Measurements from ENCODE around the gene ZSCAN10.
"Not testable (repeated sequence)": the region's sequence is repeated elsewhere in the genome, so short reads cannot be mapped to it uniquely, and the experiment has no call there.

The ZSCAN10 gene

DNA sequence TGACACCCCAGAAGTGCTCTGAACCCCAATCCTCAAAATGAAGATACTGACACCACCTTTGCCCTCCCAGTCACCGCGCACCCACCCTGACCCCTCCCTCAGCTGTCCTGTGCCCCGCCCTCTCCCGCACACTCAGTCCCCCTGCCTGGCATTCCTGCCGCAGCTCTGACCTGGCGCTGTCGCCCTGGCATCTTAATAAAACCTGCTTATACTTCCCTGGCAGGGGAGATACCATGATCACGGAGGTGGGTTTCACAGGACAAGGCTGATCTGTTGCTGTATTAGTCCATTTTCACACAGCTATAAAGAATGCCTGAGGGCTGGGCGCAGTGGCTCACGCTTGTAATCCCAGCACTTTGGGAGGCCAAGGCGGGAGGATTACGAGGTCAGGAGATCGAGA lies 17.1 kb downstream of the ZSCAN10 start:
- not testable (repeated sequence) for H3K4me3 Mint-ChIP-seq; H3K27me3 Mint-ChIP-seq; DNase-seq (ENCODE audit: low spot score in 2 of 2); ATAC-seq (replicated peaks; ENCODE audit: extremely low read depth, poor library complexity, severe bottlenecking); H3K27ac Mint-ChIP-seq (ENCODE audit: low read depth); H3K36me3 Mint-ChIP-seq (ENCODE audit: insufficient read depth); H3K9me3 Mint-ChIP-seq
- peaks cover 42% of the 10 kb centered on the region for H3K4me1 Mint-ChIP-seq

GRCh38 chr16:3080024-3080423 lies 19.1 kb downstream of the ZSCAN10 start:
- no peaks in the 10 kb centered on the region for H3K27me3 Mint-ChIP-seq
- H3K4me3 Mint-ChIP-seq, result no peak overlapping the region
- H3K36me3 Mint-ChIP-seq (ENCODE audit: insufficient read depth), result peaks cover 8% of the 10 kb centered on the region
- H3K27ac Mint-ChIP-seq (ENCODE audit: low read depth), result no peak overlapping the region
- no peaks in the 10 kb centered on the region for H3K9me3 Mint-ChIP-seq
- no peak for ATAC-seq (replicated peaks; ENCODE audit: extremely low read depth, poor library complexity, severe bottlenecking)
- DNase-seq (ENCODE audit: low spot score in 2 of 2), result no peak
- peaks cover 53% of the 10 kb centered on the region for H3K4me1 Mint-ChIP-seq

DNA sequence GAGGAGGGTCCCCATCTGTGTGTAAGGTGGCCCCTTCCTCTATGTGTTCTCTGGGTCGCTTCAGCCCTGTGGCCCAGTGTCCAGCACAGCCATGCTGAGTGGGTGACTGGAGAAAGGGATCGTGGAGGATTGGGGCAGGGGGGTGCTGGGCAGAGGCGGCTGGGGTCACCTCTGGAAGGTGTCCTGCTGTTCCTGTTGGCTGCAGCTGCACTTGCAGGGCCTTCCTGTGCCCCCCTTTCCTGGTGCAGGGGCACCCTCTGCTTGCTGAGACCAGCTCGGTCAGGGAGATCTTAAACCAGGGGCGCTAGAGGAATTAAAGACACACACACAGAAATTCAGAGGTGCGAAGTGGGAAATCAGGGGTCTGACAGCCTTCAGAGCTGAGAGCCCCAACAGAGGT lies 22.5 kb downstream of the ZSCAN10 start:
- Mint-ChIP-seq H3K4me3 (peak overlapping the region; percentile 62), H3K36me3 (ENCODE audit: insufficient read depth) (peaks cover 25% of the 10 kb centered on the region), H3K4me1 (peaks cover 76% of the 10 kb centered on the region), H3K9me3 (no peaks in the 10 kb centered on the region), H3K27ac (ENCODE audit: low read depth) (peak overlapping the region; percentile 79), H3K27me3 (no peaks in the 10 kb centered on the region)
- DNase-seq (ENCODE audit: low spot score in 2 of 2) (no peak), ATAC-seq (replicated peaks; ENCODE audit: extremely low read depth, poor library complexity, severe bottlenecking) (no peak)

- peak overlapping the region; percentile 62 for H3K4me3 Mint-ChIP-seq
- H3K27ac Mint-ChIP-seq (ENCODE audit: low read depth), result peak overlapping the region; percentile 79
- not testable (repeated sequence) for DNase-seq (ENCODE audit: low spot score in 2 of 2); H3K27me3 Mint-ChIP-seq; H3K9me3 Mint-ChIP-seq; ATAC-seq (replicated peaks; ENCODE audit: extremely low read depth, poor library complexity, severe bottlenecking)
- peaks cover 30% of the 10 kb centered on the region for H3K36me3 Mint-ChIP-seq (ENCODE audit: insufficient read depth)
- H3K4me1 Mint-ChIP-seq, result peaks cover 81% of the 10 kb centered on the region
Observed at GRCh38 chr16:3075946-3076345, 23.1 kb downstream of the ZSCAN10 start.

GRCh38 chr16:3075523-3075915 lies 23.6 kb downstream of the ZSCAN10 start:
- Mint-ChIP-seq H3K4me3 (peak overlapping the region; percentile 62), H3K27me3 (no peaks in the 10 kb centered on the region), H3K36me3 (ENCODE audit: insufficient read depth) (peaks cover 30% of the 10 kb centered on the region), H3K4me1 (peaks cover 79% of the 10 kb centered on the region), H3K27ac (ENCODE audit: low read depth) (peak overlapping the region; percentile 79), H3K9me3 (no peaks in the 10 kb centered on the region)
- ATAC-seq (replicated peaks; ENCODE audit: extremely low read depth, poor library complexity, severe bottlenecking), result peak; percentile 22
- DNase-seq (ENCODE audit: low spot score in 2 of 2), result no peak

DNA sequence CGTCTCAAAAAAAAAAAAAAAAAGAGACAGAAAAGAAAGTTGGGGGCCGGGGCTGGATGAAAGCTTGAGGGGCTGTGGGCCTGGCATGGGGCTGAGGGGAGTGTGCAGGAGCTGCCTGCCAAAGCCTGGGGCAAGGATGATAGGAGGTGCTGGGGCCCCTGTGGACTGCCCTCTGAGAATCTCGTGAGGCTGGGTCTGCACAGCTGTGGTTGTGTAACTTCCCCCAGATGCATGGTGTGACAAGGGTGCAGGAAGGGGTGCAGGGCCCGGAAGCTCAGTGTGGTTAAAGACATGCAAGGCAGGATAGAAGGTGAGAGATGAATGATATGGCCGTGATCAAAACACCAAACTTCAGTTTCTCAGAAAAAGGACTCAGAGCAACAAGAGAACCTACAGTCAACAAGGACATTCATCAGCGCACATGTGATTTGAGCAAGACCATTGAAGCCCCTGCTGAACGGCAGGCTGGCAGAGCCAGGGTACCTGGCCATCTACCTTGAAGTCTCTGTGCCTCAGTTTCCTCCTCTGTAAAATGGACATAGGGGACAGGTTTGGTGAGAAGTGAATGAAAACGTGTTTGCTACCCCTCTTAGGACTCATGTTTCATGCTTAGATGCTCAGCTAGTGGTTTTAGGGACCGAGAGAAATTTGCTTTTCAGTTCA lies 24.1 kb downstream of the ZSCAN10 start:
- peaks cover 33% of the 10 kb centered on the region for H3K36me3 Mint-ChIP-seq (ENCODE audit: insufficient read depth)
- H3K27me3 Mint-ChIP-seq, result no peaks in the 10 kb centered on the region
- no peaks in the 10 kb centered on the region for H3K9me3 Mint-ChIP-seq
- H3K27ac Mint-ChIP-seq (ENCODE audit: low read depth), result peak overlapping the region; percentile 79
- ATAC-seq (replicated peaks; ENCODE audit: extremely low read depth, poor library complexity, severe bottlenecking) (peak; percentile 96), DNase-seq (ENCODE audit: low spot score in 2 of 2) (peak; percentile 66 to 85)
- H3K4me1 Mint-ChIP-seq, result peaks cover 81% of the 10 kb centered on the region
- H3K4me3 Mint-ChIP-seq, result peak overlapping the region; percentile 62

DNA sequence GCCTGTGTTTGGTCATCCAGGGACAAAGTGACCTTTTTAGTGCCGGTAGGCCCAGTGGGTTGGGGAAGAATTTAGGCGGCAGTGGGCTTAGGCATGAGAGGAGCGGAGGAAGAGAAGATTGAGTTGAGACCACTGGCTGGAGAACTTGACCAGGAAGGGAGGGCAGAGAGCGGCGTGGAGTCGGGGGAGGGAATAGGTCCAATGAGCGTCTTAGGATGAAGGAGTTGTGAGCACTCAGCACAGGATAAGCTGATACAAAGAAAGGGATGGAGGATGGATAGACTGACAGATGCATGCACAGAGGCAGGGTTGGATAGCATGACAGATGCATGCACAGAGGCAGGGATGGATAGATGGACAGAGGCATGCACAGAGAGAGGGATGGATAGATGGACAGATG lies 25.6 kb downstream of the ZSCAN10 start:
- Mint-ChIP-seq H3K27me3 (no peaks in the 10 kb centered on the region), H3K9me3 (no peaks in the 10 kb centered on the region), H3K4me3 (peak overlapping the region; percentile 62), H3K27ac (ENCODE audit: low read depth) (peak overlapping the region; percentile 79), H3K4me1 (peaks cover 82% of the 10 kb centered on the region), H3K36me3 (ENCODE audit: insufficient read depth) (peaks cover 46% of the 10 kb centered on the region)
- DNase-seq (ENCODE audit: low spot score in 2 of 2) (no peak), ATAC-seq (replicated peaks; ENCODE audit: extremely low read depth, poor library complexity, severe bottlenecking) (no peak)

DNA sequence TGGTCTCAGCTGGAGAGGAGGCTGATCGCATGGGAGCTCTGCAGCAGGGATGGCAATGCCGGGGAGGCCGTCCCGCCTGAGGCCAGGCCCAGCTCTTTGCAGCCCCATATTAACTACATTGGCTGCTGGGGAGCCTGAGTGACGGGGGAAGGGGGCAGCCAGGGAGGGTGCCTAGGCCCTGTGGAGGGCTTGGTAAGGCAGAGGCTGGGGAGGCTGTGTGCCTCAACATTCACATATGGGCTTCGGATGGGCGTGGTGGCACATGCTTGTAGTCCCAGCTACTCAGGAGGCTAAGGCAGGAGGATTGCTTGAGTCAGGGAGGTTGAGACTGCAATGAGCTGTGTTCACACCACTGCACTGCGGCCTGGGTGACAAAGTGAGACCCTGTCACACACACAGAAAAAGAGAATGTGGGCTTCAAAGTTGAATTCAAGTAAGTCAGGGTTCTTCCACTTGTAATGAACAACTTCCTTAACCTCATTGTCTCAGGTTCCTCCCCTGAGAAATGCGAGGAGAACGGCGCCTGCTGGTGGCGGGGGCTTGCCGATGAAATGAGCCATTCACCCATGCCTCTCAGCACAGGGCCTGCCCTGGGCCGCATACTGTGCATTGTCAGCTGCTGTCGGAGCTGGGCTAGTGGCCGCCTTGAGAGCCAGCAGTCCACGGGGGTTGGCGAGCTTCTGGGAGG lies 26.4 kb downstream of the ZSCAN10 start:
- Mint-ChIP-seq H3K4me3 (peak overlapping the region; percentile 62), H3K27ac (ENCODE audit: low read depth) (peak overlapping the region; percentile 90), H3K36me3 (ENCODE audit: insufficient read depth) (peaks cover 53% of the 10 kb centered on the region), H3K4me1 (peaks cover 82% of the 10 kb centered on the region)
- not testable (repeated sequence) for H3K9me3 Mint-ChIP-seq; DNase-seq (ENCODE audit: low spot score in 2 of 2); ATAC-seq (replicated peaks; ENCODE audit: extremely low read depth, poor library complexity, severe bottlenecking); H3K27me3 Mint-ChIP-seq

- H3K36me3 Mint-ChIP-seq (ENCODE audit: insufficient read depth), result peaks cover 59% of the 10 kb centered on the region
- H3K27me3 Mint-ChIP-seq; H3K9me3 Mint-ChIP-seq; DNase-seq (ENCODE audit: low spot score in 2 of 2); ATAC-seq (replicated peaks; ENCODE audit: extremely low read depth, poor library complexity, severe bottlenecking): not testable (repeated sequence)
- peak overlapping the region; percentile 90 for H3K27ac Mint-ChIP-seq (ENCODE audit: low read depth)
- H3K4me3 Mint-ChIP-seq, result peak overlapping the region; percentile 63
- peaks cover 85% of the 10 kb centered on the region for H3K4me1 Mint-ChIP-seq
Observed at GRCh38 chr16:3072148-3072547, 26.9 kb downstream of the ZSCAN10 start.

GRCh38 chr16:3071655-3072054 lies 27.4 kb downstream of the ZSCAN10 start:
- peak overlapping the region; percentile 90 for H3K27ac Mint-ChIP-seq (ENCODE audit: low read depth)
- H3K27me3 Mint-ChIP-seq, result no peaks in the 10 kb centered on the region
- DNase-seq (ENCODE audit: low spot score in 2 of 2), result no peak
- no peaks in the 10 kb centered on the region for H3K9me3 Mint-ChIP-seq
- no peak for ATAC-seq (replicated peaks; ENCODE audit: extremely low read depth, poor library complexity, severe bottlenecking)
- H3K4me3 Mint-ChIP-seq, result peak overlapping the region; percentile 63
- H3K36me3 Mint-ChIP-seq (ENCODE audit: insufficient read depth), result peaks cover 58% of the 10 kb centered on the region
- peaks cover 84% of the 10 kb centered on the region for H3K4me1 Mint-ChIP-seq

DNA sequence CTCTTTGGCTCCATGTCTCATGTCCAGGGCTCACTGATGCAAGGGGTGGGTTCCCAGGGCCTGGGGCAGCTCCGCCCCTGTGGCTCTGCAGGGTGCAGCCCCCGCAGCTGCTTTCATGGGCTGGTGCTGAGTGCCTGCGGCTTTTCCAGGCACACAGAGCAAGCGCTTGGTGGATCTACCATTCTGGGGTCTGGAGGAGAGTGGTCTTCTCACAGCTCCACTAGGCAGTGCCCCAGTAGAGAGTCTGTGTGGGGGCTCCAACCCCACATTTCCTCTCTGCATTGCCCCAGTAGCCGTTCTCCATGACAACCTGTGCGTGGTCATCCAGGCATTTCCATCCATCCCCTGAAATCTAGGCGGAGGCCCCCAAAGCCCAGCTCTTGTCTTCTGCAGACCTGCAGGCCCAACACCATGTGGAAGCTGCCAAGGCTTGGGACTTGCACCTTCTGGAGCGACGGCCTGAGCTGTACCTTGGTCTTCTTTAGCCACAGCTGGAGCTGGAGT lies 28.4 kb downstream of the ZSCAN10 start:
- Mint-ChIP-seq H3K27me3 (no peaks in the 10 kb centered on the region), H3K27ac (ENCODE audit: low read depth) (peak overlapping the region; percentile 90), H3K4me1 (peaks cover 76% of the 10 kb centered on the region), H3K4me3 (no peak overlapping the region), H3K9me3 (no peaks in the 10 kb centered on the region), H3K36me3 (ENCODE audit: insufficient read depth) (peaks cover 64% of the 10 kb centered on the region)
- ATAC-seq (replicated peaks; ENCODE audit: extremely low read depth, poor library complexity, severe bottlenecking), result no peak
- no peak for DNase-seq (ENCODE audit: low spot score in 2 of 2)

DNA sequence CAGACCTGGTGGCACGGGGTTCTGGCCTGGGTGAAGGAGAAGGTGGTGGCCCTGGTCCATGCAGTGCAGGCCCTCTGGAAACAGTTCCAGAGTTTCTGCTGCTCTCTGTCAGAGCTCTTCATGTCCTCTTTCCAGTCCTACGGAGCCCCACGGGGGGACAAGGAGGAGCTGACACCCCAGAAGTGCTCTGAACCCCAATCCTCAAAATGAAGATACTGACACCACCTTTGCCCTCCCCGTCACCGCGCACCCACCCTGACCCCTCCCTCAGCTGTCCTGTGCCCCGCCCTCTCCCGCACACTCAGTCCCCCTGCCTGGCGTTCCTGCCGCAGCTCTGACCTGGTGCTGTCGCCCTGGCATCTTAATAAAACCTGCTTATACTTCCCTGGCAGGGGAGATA lies 29.9 kb downstream of the ZSCAN10 start:
- Mint-ChIP-seq H3K27ac (ENCODE audit: low read depth) (peak overlapping the region; percentile 47), H3K36me3 (ENCODE audit: insufficient read depth) (peaks cover 60% of the 10 kb centered on the region), H3K4me3 (peak overlapping the region; percentile 98), H3K4me1 (peaks cover 73% of the 10 kb centered on the region)
- H3K9me3 Mint-ChIP-seq; H3K27me3 Mint-ChIP-seq; ATAC-seq (replicated peaks; ENCODE audit: extremely low read depth, poor library complexity, severe bottlenecking); DNase-seq (ENCODE audit: low spot score in 2 of 2): not testable (repeated sequence)

DNA sequence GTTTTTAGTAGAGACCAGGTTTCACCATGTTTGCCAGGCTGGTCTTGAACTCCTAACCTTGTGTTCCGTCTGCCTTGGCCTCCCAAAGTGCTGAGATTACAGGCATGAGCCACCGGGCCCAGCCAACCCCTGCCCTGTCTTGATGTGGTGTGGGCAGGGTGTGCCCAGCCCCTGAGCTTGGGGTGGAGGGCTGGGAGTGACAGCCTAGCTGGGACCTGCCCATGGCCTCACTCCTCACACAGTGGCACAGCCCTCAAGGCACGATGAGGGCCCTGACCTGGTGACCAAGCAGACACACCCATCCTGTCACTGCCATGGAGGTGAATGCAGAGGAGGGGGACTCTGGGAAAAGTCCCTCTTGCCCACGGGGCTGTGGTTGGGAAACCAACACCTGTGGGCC lies 30.6 kb downstream of the ZSCAN10 start:
- no peaks in the 10 kb centered on the region for H3K9me3 Mint-ChIP-seq
- H3K4me1 Mint-ChIP-seq, result peaks cover 71% of the 10 kb centered on the region
- H3K4me3 Mint-ChIP-seq, result peak overlapping the region; percentile 98
- DNase-seq (ENCODE audit: low spot score in 2 of 2) (no peak), ATAC-seq (replicated peaks; ENCODE audit: extremely low read depth, poor library complexity, severe bottlenecking) (no peak)
- H3K27me3 Mint-ChIP-seq, result no peaks in the 10 kb centered on the region
- H3K27ac Mint-ChIP-seq (ENCODE audit: low read depth), result peak overlapping the region; percentile 98
- peaks cover 58% of the 10 kb centered on the region for H3K36me3 Mint-ChIP-seq (ENCODE audit: insufficient read depth)
